NCI-H446 (cell line): ENCODE data around the gene SETD5.

ENCODE experiments used
- DNase-seq, 2 experiments: peaks; one replicate each; lab custom pipeline; 2025; lab: John Stamatoyannopoulos, UW

Gene SETD5

GRCh38 chr3:9514956-9515355, 117.5 kb downstream of the SETD5 start:
- DNase-seq, result no peak

- no peak for DNase-seq
Measured at GRCh38 chr3:9525078-9525477, 127.7 kb downstream of the SETD5 start.
